ENCODE results near the gene OLIG3.

DNA sequence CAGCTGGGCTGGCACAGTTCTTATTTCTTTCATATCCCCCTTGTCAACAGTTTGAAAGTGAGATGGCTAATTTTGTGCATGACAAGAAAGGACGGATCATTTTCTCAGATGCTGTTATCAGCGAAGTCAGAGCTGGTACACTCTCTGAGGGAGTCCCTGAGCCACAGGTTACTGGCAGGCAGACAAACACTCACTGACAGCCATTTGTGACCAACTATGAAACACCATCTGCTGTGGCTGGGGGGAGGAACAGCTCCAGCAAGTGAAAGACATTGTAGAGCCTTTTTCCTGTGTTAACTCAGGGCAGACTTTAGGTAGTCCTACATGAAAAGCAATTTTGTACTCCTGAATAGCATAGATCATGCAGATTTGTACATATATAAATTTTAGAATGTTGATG lies 22.2 kb downstream of the OLIG3 start:
- TF ChIP-seq, protein P1, sequence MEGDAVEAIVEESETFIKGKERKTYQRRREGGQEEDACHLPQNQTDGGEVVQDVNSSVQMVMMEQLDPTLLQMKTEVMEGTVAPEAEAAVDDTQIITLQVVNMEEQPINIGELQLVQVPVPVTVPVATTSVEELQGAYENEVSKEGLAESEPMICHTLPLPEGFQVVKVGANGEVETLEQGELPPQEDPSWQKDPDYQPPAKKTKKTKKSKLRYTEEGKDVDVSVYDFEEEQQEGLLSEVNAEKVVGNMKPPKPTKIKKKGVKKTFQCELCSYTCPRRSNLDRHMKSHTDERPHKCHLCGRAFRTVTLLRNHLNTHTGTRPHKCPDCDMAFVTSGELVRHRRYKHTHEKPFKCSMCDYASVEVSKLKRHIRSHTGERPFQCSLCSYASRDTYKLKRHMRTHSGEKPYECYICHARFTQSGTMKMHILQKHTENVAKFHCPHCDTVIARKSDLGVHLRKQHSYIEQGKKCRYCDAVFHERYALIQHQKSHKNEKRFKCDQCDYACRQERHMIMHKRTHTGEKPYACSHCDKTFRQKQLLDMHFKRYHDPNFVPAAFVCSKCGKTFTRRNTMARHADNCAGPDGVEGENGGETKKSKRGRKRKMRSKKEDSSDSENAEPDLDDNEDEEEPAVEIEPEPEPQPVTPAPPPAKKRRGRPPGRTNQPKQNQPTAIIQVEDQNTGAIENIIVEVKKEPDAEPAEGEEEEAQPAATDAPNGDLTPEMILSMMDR (IDR thresholded peaks at IDR 0.05; ENCODE audit: insufficient read depth, low read length): no peak
- TF ChIP-seq POLR2AphosphoS5 (IDR thresholded peaks at IDR 0.05; ENCODE audit: low read depth): no peak
- TF ChIP-seq, protein P2, sequence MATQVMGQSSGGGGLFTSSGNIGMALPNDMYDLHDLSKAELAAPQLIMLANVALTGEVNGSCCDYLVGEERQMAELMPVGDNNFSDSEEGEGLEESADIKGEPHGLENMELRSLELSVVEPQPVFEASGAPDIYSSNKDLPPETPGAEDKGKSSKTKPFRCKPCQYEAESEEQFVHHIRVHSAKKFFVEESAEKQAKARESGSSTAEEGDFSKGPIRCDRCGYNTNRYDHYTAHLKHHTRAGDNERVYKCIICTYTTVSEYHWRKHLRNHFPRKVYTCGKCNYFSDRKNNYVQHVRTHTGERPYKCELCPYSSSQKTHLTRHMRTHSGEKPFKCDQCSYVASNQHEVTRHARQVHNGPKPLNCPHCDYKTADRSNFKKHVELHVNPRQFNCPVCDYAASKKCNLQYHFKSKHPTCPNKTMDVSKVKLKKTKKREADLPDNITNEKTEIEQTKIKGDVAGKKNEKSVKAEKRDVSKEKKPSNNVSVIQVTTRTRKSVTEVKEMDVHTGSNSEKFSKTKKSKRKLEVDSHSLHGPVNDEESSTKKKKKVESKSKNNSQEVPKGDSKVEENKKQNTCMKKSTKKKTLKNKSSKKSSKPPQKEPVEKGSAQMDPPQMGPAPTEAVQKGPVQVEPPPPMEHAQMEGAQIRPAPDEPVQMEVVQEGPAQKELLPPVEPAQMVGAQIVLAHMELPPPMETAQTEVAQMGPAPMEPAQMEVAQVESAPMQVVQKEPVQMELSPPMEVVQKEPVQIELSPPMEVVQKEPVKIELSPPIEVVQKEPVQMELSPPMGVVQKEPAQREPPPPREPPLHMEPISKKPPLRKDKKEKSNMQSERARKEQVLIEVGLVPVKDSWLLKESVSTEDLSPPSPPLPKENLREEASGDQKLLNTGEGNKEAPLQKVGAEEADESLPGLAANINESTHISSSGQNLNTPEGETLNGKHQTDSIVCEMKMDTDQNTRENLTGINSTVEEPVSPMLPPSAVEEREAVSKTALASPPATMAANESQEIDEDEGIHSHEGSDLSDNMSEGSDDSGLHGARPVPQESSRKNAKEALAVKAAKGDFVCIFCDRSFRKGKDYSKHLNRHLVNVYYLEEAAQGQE (IDR thresholded peaks at IDR 0.05; ENCODE audit: insufficient replicate concordance, low read depth): no peak
- no peak for TF ChIP-seq GABPA (IDR thresholded peaks at IDR 0.05; ENCODE audit: low read depth)
- no peak for TF ChIP-seq SPI1 (IDR thresholded peaks at IDR 0.05; ENCODE audit: borderline replicate concordance, low read depth)
